Testis (tissue), 3 donors: ENCODE results near the gene DDR2. TPM values are rescaled to one million over a fixed set of nuclear protein-coding genes. Genes with fewer than 3 reads are reported as not detected.

ENCODE experiments used
- DNase-seq: peaks from one replicate; pipeline ENCODE4 v3.0.0-alpha.2; 2019
- H3K27ac ChIP-seq, 2 donors: fragments of 200-600 bp; sonication (generic); one replicate each; pipeline ENCODE4 v1.5.1; 2019
- H3K27me3 ChIP-seq: fragments of 200-600 bp; sonication (generic); one replicate; pipeline ENCODE4 v1.5.1; 2019
- H3K36me3 ChIP-seq: fragments of 200-600 bp; sonication (generic); one replicate; pipeline ENCODE4 v1.5.1; 2017; ENCODE audit warnings: low read depth; ENCODE audit errors: missing control alignments
- H3K4me1 ChIP-seq: fragments of 200-600 bp; sonication (generic); one replicate; pipeline ENCODE4 v1.5.1; 2019
- H3K4me3 ChIP-seq, 2 donors: fragments of 200-600 bp; sonication (generic); one replicate each; pipeline ENCODE4 v1.5.1; 2017 to 2019
- H3K9me3 ChIP-seq: fragments of 200-600 bp; sonication (generic); one replicate; pipeline ENCODE4 v1.5.1; 2017
- CTCF ChIP-seq, 3 experiments: fragments of 450-650 bp in 2 of 3; fragments of 200-600 bp in 1 of 3; sonication (generic) in 1 of 3; IDR thresholded peaks; one replicate each; pipeline ENCODE4 v1.5.1; 2016 to 2019; ENCODE audit warnings: antibody characterized with exemption in 3 of 3, mild to moderate bottlenecking in 2 of 3, moderate library complexity in 1 of 3
- POLR2A ChIP-seq: fragments of 450-650 bp; IDR thresholded peaks from one replicate; pipeline ENCODE4 v1.6.1; 2017; ENCODE audit warnings: antibody characterized with exemption, mild to moderate bottlenecking, moderate library complexity
- WGBS, 2 donors: methylation state at CpG; one replicate each; pipeline ENCODE4 v1.1.5; 2018; 5-methylcytosine and 5-hydroxymethylcytosine counted together
- intact Hi-C: fragments of 100-400 bp; cut with DNase I; formaldehyde crosslinking; loops from one replicate; pipeline ENCODE4 v1.15.1; 2023; ENCODE audit warnings: low total_unique reads
- polyA plus RNA-seq: library from polyadenylated mRNA; stranded (reverse); fragments of 350-450 nt; fragmentation: Illumina TruSeq; extraction: RNeasy Lipid Tissue Mini Kit (QIAGEN cat#74804); gene quantifications from one replicate; pipeline ENCODE4 v1.2.3, GENCODE V29; 2014; ENCODE audit warnings: low read depth, low replicate concordance; ENCODE audit not compliant: insufficient read depth
- total RNA-seq, 2 donors: library from RNA; depleted of rRNA; stranded (reverse); fragments of >200 nt; gene quantifications; one replicate each; pipeline ENCODE4 v1.2.3, GENCODE V29; 2016

The DDR2 gene
- total and polyA plus RNA-seq, 3 donors from 2014 or later = 9.0 to 13.2 (median 9.2) TPM

- 97 to 98% methylated on average over 2 of the region's 2 CpGs for WGBS, 2 donors
- no peaks in the 10 kb centered on the region for H3K27me3 ChIP-seq
- intact Hi-C loops = no loop called here
- H3K9me3 ChIP-seq = no peaks in the 10 kb centered on the region
- no peak for DNase-seq
- no peak overlapping the region for H3K4me3 ChIP-seq
- H3K4me1 ChIP-seq = peaks cover 5% of the 10 kb centered on the region
- H3K36me3 ChIP-seq = no peaks in the 10 kb centered on the region
- TF ChIP-seq POLR2A (no peak), CTCF (IDR thresholded peaks at IDR 0.05) (no peak)
- no peak overlapping the region for H3K27ac ChIP-seq
Observed at GRCh38 chr1:162674034-162674608, 41.9 kb downstream of the DDR2 start.

- H3K27ac ChIP-seq = peak overlapping the region in 1 of 2 donors; percentile 62
- TF ChIP-seq CTCF (IDR thresholded peaks at IDR 0.05) (no peak), POLR2A (no peak)
- intact Hi-C loops = no loop called here
- 51 to 59% methylated on average over 2 of the region's 2 CpGs for WGBS, 2 donors
- H3K4me1 ChIP-seq = peaks cover 8% of the 10 kb centered on the region
- DNase-seq = peak; percentile 67
- H3K9me3 ChIP-seq = no peaks in the 10 kb centered on the region
- no peak overlapping the region for H3K4me3 ChIP-seq
- no peaks in the 10 kb centered on the region for H3K27me3 ChIP-seq
- H3K36me3 ChIP-seq = no peaks in the 10 kb centered on the region
Observed at GRCh38 chr1:162676087-162676486, 43.8 kb downstream of the DDR2 start.

- no peaks in the 10 kb centered on the region for H3K27me3 ChIP-seq
- WGBS, 2 donors = 32 to 33% methylated on average over 7 of the region's 7 CpGs
- DNase-seq = peak; percentile 53
- H3K4me3 ChIP-seq = no peak overlapping the region
- peaks cover 8% of the 10 kb centered on the region for H3K4me1 ChIP-seq
- TF ChIP-seq POLR2A = no peak
- no peak for TF ChIP-seq CTCF (IDR thresholded peaks at IDR 0.05)
- H3K36me3 ChIP-seq = no peaks in the 10 kb centered on the region
- intact Hi-C loops = no loop called here
- peak overlapping the region in 1 of 2 donors; percentile 44 for H3K27ac ChIP-seq
- H3K9me3 ChIP-seq = no peaks in the 10 kb centered on the region
Observed at GRCh38 chr1:162676750-162677149, 44.5 kb downstream of the DDR2 start.

GRCh38 chr1:162677607-162678371, 45.5 kb downstream of the DDR2 start:
- Histone ChIP-seq H3K9me3 (no peaks in the 10 kb centered on the region), H3K27ac (peak overlapping the region in 1 of 2 donors; percentile 21), H3K36me3 (no peaks in the 10 kb centered on the region), H3K4me3 (no peak overlapping the region), H3K27me3 (no peaks in the 10 kb centered on the region), H3K4me1 (peaks cover 8% of the 10 kb centered on the region)
- 71 to 80% methylated on average over 4 of the region's 4 CpGs for WGBS, 2 donors
- no peak for DNase-seq
- intact Hi-C loops = no loop called here
- TF ChIP-seq CTCF (IDR thresholded peaks at IDR 0.05) = no peak
- TF ChIP-seq POLR2A = no peak
